ENCODE measurements around the gene SASH1. TPM values are rescaled to one million over a fixed set of nuclear protein-coding genes. Genes with fewer than 3 reads are reported as not detected.
"Not testable (repeated sequence)": the region's sequence is repeated elsewhere in the genome, so short reads cannot be mapped to it uniquely, and the experiment has no call there.

The SASH1 gene
- total RNA-seq, 1 experiment from 2014 or later: 27.4 TPM

DNA sequence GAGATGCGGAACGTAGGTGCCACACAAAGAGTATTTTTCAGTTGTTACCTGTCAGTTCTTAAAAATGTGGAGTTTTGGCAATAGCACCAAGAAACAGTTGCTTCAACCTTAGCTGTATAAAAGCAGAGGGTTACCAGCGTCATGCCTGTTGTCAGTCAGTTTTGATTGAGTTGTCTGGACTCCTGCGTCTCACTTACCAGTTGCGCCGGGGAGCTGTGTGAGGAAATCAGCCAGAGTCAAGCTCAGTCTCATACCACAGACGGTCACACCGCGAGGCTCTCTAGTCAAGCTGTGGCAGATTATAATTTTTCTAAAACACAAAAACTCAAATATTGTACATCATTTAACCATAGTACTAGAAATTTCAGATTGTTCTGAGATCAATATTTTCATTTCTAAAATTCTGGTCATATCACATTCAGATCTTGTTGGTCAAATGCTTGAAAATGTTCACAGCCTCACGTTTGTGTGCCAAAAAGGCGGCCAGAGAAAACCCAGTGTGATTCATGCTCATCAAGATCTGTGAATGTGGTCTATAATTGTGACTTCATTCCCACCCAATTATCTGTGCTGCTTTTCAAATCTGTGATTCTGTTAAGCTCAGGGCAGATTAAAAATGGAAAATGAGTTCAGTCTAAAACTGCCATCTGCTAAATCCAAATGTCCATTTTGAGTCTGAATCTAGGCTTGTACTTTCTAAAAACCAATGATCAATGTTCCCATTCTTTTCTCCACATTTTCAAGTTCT lies 37.5 kb downstream of the SASH1 start:
- ChIA-PET CTCF (interaction anchor here (0.6 kb wide), 1 partner anchor 109 kb away, joined by 4 read pairs; no protein-coding TSS in a partner anchor), POLR2A (interaction anchor here (0.5 kb wide), 1 partner anchor 36 kb away, joined by 5 read pairs; no protein-coding TSS in a partner anchor)
- H3K36me3 Mint-ChIP-seq: peaks cover 2% of the 10 kb centered on the region; the same call in 1 of the 2 replicates
- H3K4me1 Mint-ChIP-seq: peaks cover 40% of the 10 kb centered on the region
- H3K9me3 Mint-ChIP-seq: no peaks in the 10 kb centered on the region
- H3K27ac Mint-ChIP-seq: peak overlapping the region; percentile 62; the same call in 1 of the 2 replicates
- DNase-seq (ENCODE audit: low spot score) (no peak), ATAC-seq (no peak)
- TF ChIP-seq, protein P1, sequence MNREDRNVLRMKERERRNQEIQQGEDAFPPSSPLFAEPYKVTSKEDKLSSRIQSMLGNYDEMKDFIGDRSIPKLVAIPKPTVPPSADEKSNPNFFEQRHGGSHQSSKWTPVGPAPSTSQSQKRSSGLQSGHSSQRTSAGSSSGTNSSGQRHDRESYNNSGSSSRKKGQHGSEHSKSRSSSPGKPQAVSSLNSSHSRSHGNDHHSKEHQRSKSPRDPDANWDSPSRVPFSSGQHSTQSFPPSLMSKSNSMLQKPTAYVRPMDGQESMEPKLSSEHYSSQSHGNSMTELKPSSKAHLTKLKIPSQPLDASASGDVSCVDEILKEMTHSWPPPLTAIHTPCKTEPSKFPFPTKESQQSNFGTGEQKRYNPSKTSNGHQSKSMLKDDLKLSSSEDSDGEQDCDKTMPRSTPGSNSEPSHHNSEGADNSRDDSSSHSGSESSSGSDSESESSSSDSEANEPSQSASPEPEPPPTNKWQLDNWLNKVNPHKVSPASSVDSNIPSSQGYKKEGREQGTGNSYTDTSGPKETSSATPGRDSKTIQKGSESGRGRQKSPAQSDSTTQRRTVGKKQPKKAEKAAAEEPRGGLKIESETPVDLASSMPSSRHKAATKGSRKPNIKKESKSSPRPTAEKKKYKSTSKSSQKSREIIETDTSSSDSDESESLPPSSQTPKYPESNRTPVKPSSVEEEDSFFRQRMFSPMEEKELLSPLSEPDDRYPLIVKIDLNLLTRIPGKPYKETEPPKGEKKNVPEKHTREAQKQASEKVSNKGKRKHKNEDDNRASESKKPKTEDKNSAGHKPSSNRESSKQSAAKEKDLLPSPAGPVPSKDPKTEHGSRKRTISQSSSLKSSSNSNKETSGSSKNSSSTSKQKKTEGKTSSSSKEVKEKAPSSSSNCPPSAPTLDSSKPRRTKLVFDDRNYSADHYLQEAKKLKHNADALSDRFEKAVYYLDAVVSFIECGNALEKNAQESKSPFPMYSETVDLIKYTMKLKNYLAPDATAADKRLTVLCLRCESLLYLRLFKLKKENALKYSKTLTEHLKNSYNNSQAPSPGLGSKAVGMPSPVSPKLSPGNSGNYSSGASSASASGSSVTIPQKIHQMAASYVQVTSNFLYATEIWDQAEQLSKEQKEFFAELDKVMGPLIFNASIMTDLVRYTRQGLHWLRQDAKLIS (CRISPR knock-in tag; IDR thresholded peaks at IDR 0.05; ENCODE audit: borderline replicate concordance): no peak
- TF ChIP-seq, protein P2, sequence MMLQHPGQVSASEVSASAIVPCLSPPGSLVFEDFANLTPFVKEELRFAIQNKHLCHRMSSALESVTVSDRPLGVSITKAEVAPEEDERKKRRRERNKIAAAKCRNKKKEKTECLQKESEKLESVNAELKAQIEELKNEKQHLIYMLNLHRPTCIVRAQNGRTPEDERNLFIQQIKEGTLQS (CRISPR knock-in tag; conservative IDR thresholded peaks at IDR 0.05): no peak
- TF ChIP-seq GABPB1 (CRISPR knock-in tag; IDR thresholded peaks at IDR 0.05) (no peak), ESRRA (CRISPR knock-in tag; IDR thresholded peaks at IDR 0.05; ENCODE audit: borderline replicate concordance) (no peak), TP53 (CRISPR knock-in tag; IDR thresholded peaks at IDR 0.05) (no peak), ZNF138 (CRISPR knock-in tag; conservative IDR thresholded peaks at IDR 0.05) (no peak), ETV6 (CRISPR knock-in tag; IDR thresholded peaks at IDR 0.05) (no peak), ZNF396 (CRISPR knock-in tag; IDR thresholded peaks at IDR 0.05; ENCODE audit: borderline replicate concordance) (no peak), SOX15 (CRISPR knock-in tag; IDR thresholded peaks at IDR 0.05) (no peak), ZNF263 (CRISPR knock-in tag; IDR thresholded peaks at IDR 0.05; ENCODE audit: low read depth) (no peak), NR3C1 (CRISPR knock-in tag; conservative IDR thresholded peaks at IDR 0.05; ENCODE audit: low read depth) (no peak), TEAD4 (CRISPR knock-in tag; IDR thresholded peaks at IDR 0.05) (no peak)
- TF ChIP-seq, protein P3, sequence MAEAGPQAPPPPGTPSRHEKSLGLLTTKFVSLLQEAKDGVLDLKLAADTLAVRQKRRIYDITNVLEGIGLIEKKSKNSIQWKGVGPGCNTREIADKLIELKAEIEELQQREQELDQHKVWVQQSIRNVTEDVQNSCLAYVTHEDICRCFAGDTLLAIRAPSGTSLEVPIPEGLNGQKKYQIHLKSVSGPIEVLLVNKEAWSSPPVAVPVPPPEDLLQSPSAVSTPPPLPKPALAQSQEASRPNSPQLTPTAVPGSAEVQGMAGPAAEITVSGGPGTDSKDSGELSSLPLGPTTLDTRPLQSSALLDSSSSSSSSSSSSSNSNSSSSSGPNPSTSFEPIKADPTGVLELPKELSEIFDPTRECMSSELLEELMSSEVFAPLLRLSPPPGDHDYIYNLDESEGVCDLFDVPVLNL (CRISPR knock-in tag; IDR thresholded peaks at IDR 0.05; ENCODE audit: borderline replicate concordance, low read depth): no peak
- TF ChIP-seq, protein P4, sequence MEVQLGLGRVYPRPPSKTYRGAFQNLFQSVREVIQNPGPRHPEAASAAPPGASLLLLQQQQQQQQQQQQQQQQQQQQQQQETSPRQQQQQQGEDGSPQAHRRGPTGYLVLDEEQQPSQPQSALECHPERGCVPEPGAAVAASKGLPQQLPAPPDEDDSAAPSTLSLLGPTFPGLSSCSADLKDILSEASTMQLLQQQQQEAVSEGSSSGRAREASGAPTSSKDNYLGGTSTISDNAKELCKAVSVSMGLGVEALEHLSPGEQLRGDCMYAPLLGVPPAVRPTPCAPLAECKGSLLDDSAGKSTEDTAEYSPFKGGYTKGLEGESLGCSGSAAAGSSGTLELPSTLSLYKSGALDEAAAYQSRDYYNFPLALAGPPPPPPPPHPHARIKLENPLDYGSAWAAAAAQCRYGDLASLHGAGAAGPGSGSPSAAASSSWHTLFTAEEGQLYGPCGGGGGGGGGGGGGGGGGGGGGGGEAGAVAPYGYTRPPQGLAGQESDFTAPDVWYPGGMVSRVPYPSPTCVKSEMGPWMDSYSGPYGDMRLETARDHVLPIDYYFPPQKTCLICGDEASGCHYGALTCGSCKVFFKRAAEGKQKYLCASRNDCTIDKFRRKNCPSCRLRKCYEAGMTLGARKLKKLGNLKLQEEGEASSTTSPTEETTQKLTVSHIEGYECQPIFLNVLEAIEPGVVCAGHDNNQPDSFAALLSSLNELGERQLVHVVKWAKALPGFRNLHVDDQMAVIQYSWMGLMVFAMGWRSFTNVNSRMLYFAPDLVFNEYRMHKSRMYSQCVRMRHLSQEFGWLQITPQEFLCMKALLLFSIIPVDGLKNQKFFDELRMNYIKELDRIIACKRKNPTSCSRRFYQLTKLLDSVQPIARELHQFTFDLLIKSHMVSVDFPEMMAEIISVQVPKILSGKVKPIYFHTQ (CRISPR knock-in tag; IDR thresholded peaks at IDR 0.05): no peak
- TF ChIP-seq, protein P5, sequence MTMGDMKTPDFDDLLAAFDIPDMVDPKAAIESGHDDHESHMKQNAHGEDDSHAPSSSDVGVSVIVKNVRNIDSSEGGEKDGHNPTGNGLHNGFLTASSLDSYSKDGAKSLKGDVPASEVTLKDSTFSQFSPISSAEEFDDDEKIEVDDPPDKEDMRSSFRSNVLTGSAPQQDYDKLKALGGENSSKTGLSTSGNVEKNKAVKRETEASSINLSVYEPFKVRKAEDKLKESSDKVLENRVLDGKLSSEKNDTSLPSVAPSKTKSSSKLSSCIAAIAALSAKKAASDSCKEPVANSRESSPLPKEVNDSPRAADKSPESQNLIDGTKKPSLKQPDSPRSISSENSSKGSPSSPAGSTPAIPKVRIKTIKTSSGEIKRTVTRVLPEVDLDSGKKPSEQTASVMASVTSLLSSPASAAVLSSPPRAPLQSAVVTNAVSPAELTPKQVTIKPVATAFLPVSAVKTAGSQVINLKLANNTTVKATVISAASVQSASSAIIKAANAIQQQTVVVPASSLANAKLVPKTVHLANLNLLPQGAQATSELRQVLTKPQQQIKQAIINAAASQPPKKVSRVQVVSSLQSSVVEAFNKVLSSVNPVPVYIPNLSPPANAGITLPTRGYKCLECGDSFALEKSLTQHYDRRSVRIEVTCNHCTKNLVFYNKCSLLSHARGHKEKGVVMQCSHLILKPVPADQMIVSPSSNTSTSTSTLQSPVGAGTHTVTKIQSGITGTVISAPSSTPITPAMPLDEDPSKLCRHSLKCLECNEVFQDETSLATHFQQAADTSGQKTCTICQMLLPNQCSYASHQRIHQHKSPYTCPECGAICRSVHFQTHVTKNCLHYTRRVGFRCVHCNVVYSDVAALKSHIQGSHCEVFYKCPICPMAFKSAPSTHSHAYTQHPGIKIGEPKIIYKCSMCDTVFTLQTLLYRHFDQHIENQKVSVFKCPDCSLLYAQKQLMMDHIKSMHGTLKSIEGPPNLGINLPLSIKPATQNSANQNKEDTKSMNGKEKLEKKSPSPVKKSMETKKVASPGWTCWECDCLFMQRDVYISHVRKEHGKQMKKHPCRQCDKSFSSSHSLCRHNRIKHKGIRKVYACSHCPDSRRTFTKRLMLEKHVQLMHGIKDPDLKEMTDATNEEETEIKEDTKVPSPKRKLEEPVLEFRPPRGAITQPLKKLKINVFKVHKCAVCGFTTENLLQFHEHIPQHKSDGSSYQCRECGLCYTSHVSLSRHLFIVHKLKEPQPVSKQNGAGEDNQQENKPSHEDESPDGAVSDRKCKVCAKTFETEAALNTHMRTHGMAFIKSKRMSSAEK (CRISPR knock-in tag; IDR thresholded peaks at IDR 0.05; ENCODE audit: borderline replicate concordance): no peak
- TF ChIP-seq, protein P6, sequence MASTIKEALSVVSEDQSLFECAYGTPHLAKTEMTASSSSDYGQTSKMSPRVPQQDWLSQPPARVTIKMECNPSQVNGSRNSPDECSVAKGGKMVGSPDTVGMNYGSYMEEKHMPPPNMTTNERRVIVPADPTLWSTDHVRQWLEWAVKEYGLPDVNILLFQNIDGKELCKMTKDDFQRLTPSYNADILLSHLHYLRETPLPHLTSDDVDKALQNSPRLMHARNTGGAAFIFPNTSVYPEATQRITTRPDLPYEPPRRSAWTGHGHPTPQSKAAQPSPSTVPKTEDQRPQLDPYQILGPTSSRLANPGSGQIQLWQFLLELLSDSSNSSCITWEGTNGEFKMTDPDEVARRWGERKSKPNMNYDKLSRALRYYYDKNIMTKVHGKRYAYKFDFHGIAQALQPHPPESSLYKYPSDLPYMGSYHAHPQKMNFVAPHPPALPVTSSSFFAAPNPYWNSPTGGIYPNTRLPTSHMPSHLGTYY (CRISPR knock-in tag; IDR thresholded peaks at IDR 0.05): no peak
- TF ChIP-seq, protein P7, sequence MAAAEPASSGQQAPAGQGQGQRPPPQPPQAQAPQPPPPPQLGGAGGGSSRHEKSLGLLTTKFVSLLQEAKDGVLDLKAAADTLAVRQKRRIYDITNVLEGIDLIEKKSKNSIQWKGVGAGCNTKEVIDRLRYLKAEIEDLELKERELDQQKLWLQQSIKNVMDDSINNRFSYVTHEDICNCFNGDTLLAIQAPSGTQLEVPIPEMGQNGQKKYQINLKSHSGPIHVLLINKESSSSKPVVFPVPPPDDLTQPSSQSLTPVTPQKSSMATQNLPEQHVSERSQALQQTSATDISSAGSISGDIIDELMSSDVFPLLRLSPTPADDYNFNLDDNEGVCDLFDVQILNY (CRISPR knock-in tag; IDR thresholded peaks at IDR 0.05): no peak
- no peaks in the 10 kb centered on the region for H3K27me3 Mint-ChIP-seq (ENCODE audit: low read depth)
- no peak overlapping the region for H3K4me3 Mint-ChIP-seq

DNA sequence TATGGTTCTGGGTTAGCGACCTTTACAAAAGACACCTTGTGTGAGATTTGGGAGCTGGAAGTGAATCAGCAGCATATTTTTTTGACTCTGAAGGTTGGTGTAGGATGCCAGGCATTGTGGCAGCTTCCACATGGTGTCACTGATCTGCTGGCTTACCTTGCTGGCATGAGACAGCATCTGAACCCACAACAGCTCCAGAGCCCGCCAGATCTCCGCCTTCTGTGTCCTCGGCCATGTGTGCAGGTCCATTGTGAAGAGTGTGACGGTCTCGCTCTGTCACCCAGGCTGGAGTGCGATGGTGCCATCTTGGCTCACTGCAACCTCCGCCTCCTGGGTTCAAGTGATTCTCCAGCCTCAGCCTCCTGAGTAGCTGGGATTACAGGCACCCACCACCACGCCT lies 39.4 kb downstream of the SASH1 start:
- H3K27ac Mint-ChIP-seq; H3K36me3 Mint-ChIP-seq; H3K9me3 Mint-ChIP-seq; H3K27me3 Mint-ChIP-seq (ENCODE audit: low read depth); DNase-seq (ENCODE audit: low spot score); POLR2A ChIA-PET; H3K4me3 Mint-ChIP-seq; ATAC-seq: not testable (repeated sequence)
- CTCF ChIA-PET: interaction anchor here (0.7 kb wide), 1 partner anchor 25 kb away, joined by 3 read pairs; no protein-coding TSS in a partner anchor
- H3K4me1 Mint-ChIP-seq: peaks cover 53% of the 10 kb centered on the region

All from WTC11 (cell line).